GM21619 (cell line): Measurements from ENCODE around the gene DMPK.

Source experiments
- ATAC-seq: cut with Tn5 transposase; IDR thresholded peaks from one replicate; pipeline ENCODE4 v1.9.1; 2021; ENCODE audit not compliant: unreplicated experiment

The DMPK gene

DNA sequence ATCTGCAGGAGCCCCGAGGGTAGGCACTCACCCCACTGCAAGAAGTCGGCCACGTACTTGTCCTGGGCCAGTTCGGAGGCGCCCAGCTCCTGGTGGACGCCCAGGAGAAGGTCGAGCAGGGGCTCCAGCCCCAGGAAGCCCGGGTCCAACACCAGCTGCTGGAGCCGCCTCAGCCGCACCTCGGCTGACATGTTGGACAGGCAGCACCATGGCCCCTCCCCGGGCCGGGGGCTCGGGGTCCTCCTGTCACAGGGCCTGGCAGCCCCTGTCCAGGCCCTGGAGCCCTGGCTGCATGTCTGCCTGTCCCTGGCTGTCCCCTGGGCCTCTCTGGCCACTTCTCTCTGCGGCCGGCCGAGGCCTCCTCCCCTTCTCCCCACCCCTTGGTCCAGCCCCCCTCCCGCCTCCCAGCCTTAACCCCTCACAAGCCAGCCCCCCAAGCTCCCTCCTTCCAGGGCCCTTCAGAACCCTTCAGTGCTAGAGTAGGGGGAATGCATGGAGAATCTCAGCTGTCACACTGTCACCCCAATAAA lies at the start of gene DMPK:
Gene DMPK (minus strand): TSS at position 329 of the 530 bp plus-strand sequence. CDS start 138 bp downstream, at position 191.
- ATAC-seq, result no peak

- ATAC-seq, result no peak
These were observed 46.7 kb upstream of the DMPK start for GRCh38 chr19:45828945-45829344.

GRCh38 chr19:45828523-45828922 lies 46.2 kb upstream of the DMPK start:
- ATAC-seq, result no peak

DNA sequence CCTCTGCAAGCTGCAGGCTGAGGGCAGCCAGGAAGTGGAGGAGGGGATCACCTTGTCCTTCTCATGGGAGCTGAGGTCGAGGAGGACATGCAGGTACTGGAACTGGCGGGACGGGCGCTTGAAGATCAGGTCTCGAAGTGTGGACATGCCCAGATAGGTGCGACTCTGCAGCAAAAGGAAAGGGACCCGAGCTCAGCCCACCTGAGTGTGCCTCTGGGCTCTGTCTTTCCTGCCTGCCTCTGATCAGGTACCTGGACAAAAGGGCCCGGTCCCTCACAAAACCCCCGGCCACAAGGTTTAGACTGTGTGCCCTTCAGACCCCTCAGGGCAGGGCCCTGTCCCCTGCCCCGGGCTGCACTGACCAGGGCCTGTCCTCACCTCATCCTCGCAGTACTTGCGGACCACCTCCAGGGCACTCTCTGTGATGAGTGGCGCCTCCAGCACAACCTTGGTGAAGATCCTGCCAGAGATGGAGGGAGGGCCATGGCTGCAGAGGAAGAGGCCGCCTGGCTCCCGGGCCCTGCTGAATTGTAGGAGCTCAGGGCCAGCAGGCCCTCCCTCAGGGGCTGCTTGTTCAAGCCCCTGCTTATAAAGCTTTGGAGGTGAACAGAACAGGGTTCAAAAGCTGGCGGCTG lies 45.3 kb upstream of the DMPK start:
- no peak for ATAC-seq

- ATAC-seq, result no peak
These were observed 44.6 kb upstream of the DMPK start for GRCh38 chr19:45826934-45827333.

GRCh38 chr19:45825917-45826893 lies 43.9 kb upstream of the DMPK start:
- no peak for ATAC-seq

DNA sequence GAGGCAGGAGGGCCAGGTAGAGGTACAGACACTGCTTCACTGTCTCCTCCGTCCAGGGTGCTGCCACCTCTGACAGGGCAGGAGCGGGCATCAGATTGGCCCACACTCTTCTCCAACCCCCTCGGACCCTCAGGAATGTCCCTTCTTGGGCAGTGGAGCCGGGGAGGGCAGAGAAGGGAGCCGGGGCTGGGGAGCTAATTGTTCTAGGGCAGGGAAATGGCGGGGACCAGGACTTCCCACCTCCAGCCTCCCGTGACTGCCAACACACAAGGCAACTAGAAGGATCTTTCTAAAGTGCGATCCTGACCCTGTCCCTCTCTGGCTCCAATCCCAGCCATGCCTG lies 42.9 kb upstream of the DMPK start:
- no peak for ATAC-seq

DNA sequence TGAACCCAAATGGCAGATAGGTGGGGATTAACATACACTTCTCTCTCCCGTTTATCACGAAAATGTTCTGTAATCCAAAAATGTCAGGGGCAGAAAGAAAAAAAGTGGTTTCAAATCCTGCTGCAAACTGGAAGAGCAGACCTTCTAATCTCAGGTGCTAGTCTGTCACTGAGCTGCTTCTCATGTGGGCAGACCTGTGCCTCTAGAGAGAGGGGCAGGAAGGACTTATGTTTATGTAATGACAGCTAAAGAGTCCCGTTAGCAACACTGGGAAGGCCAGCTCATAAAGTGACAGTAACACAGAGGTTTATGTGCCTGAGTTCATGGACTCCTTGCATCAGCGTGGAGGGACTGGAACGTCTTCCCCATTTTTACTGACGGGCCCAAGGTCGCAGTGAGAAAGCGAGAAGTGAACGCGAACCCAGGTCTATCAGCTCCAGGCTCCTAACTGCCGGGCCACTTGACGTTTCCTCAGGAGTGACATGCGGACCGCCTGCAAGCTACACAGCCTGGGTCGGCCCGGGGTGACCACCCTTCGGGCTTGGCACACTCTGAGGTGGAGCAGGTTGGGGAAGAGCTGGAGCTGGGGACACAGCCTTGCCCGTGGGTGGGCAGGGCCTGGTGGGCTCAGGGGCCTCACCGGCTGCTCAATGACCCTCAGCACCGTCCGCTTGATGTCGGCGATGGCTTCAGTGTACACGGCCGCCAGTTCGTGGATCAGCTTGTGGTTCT lies 42.4 kb upstream of the DMPK start:
- no peak for ATAC-seq

- no peak for ATAC-seq
These were observed 41.8 kb upstream of the DMPK start for GRCh38 chr19:45824041-45824471.

DNA sequence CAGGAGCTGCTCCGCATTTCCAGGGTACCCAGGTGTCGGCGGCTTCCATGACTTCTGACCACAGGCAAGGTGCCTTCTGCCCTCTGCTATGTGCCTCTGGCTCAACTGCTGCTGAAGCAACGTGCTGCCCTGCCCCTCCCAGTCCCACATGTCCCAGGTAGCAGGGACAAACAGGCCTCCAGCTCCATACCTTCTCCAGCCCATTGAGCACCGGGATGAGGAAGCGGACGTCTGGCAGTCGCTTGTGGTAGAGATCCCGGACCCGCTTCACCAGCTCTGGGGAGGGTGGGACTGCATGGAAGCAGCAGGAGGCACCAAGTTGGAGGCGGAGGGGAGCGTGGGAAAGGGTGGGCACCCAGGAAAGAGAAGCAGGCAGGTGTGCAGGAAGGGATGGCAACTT lies 40.9 kb upstream of the DMPK start:
- no peak for ATAC-seq

- no peak for ATAC-seq
These were observed 40.4 kb upstream of the DMPK start for GRCh38 chr19:45822716-45823115.

- no peak for ATAC-seq
These were observed 39.3 kb upstream of the DMPK start for GRCh38 chr19:45821570-45821969.

DNA sequence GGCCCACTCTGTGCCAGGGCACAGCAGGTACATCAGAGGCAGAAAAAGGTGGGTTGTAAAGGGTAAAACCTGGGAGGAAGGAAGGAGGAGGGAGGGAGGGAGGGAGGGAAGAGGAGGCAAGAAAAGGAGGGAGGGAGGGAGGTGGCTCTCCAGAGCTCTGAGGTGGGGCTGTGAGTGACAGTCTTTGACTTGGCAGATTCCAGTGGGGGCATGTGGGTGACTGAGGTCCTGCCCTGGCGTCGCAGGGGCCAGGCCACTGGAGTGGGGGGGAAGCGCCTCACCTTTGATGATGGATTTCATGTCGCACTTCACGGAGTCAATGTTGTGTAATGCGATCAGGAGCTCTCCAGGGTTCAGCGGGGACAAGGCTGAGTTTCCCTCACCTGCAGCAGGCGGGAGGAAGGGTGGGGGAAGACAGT lies 38.8 kb upstream of the DMPK start:
- ATAC-seq, result no peak

- no peak for ATAC-seq
These were observed 38.3 kb upstream of the DMPK start for GRCh38 chr19:45820413-45821102.

- ATAC-seq, result no peak
These were observed 37.5 kb upstream of the DMPK start for GRCh38 chr19:45819769-45820168.

- no peak for ATAC-seq
These were observed 35.5 kb upstream of the DMPK start for GRCh38 chr19:45817725-45818301.

GRCh38 chr19:45817010-45817724 lies 34.9 kb upstream of the DMPK start:
- ATAC-seq, result peak; percentile 72

GRCh38 chr19:45816236-45817009 lies 34.1 kb upstream of the DMPK start:
- no peak for ATAC-seq
